ENCODE results near the gene FNDC8. TPM values are rescaled to one million over a fixed set of nuclear protein-coding genes. Genes with fewer than 3 reads are reported as not detected.

The FNDC8 gene
- total and polyA plus RNA-seq, 2 of the 8 experiments (the other 6 are each of a cell fraction or from before 2014, with no cell fraction given), result not detected

DNA sequence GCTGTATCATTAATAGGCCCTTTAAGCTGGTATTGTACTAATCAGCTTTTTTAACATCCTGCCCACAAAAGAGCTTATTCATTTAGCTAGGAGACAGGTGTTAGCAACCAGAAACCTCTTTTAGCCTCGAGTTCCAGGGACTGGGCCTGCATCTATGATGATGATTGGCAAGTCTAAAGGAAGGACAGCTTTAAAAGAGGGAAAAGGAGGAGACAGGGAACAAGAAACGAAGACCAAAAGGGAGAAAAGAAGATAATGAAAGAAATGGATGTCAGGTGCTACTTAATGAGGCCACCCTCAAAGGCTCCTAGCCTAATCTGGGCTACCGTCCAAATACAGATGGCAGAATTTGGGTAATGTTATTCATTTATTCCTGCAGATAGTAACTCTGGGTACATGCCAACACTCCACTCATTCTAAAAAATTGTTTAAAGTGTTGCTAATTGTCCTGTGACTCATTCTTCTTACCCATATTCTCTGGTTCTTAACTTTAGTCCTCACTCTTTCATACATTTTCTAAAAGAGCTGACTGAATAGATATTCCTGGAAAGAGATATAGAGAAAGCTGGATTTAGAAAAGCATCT is 39.2 kb upstream of the FNDC8 start:
- H3K4me2 ChIP-seq (ENCODE audit: insufficient read depth in 1 of 2, low read depth in 2 of 2, low read length in 2 of 2), result 0 out of 4 replicates have a peak overlapping the region, but pooled peaks of 1 of the 2 experiments have one; percentile 6

More for the DNA sequence above, 39.2 kb upstream of the FNDC8 start:
- Histone ChIP-seq H4K91ac (replicated peaks; ENCODE audit: insufficient read length, low read length) (no peak overlapping the region), H3K4me1 (replicated peaks in 1 of 4; ENCODE audit: control insufficient read depth in 3 of 4, insufficient read depth in 4 of 4, low read length in 3 of 4) (peaks cover 3 to 14% (median 8%) of the 10 kb centered on the region in 4 experiments; a peak in 6 of 7 replicates), H2AFZ (ENCODE audit: low read length) (no peak overlapping the region), H4K5ac (ENCODE audit: insufficient read length, low read depth, low read length) (no peak overlapping the region), H3K56ac (replicated peaks; ENCODE audit: insufficient read length, low read depth, low read length) (no peak overlapping the region), H3K23ac (ENCODE audit: insufficient read length) (no peak overlapping the region), H4K20me1 (replicated peaks in 1 of 2; ENCODE audit: control insufficient read depth in 1 of 2, insufficient read depth in 2 of 2, low read length in 2 of 2) (no peaks in the 10 kb centered on the region), H4K8ac (ENCODE audit: extremely low read depth, insufficient read depth, low read length) (no peak overlapping the region), H2BK120ac (replicated peaks; ENCODE audit: low read depth, low read length) (no peak overlapping the region), H3K9me3 (ENCODE audit: insufficient read depth in 2 of 2, low read depth in 1 of 2, low read length in 1 of 2) (no peaks in the 10 kb centered on the region), H3K27me3 (replicated peaks in 1 of 4; ENCODE audit: control insufficient read depth in 3 of 4, extremely low read depth in 1 of 4, insufficient read depth in 3 of 4, low read length in 3 of 4) (no peaks in the 10 kb centered on the region), H3K36me3 (ENCODE audit: control insufficient read depth in 2 of 4, insufficient read depth in 4 of 4, low read length in 3 of 4) (no peaks in the 10 kb centered on the region), H2BK12ac (ENCODE audit: low read depth, low read length) (no peak overlapping the region), H3K79me1 (ENCODE audit: low read depth, low read length) (no peaks in the 10 kb centered on the region; the same call in 1 of the 2 replicates), H3K9ac (replicated peaks in 1 of 4; ENCODE audit: extremely low read depth in 1 of 4, low read depth in 3 of 4, low read length in 3 of 4) (no peak overlapping the region), H2BK5ac (ENCODE audit: low read depth, low read length) (no peak overlapping the region), H3K4me3 (ENCODE audit: extremely low read depth in 1 of 4, insufficient read depth in 2 of 4, low read depth in 3 of 4, low read length in 4 of 4) (no peak overlapping the region), H2BK20ac (ENCODE audit: low read length) (no peak overlapping the region), H3K18ac (ENCODE audit: extremely low read depth, low read length) (no peak overlapping the region), H3K27ac (ENCODE audit: low read depth, low read length) (no peak overlapping the region), H2BK15ac (ENCODE audit: low read length) (no peak overlapping the region), H3K79me2 (ENCODE audit: control insufficient read depth in 1 of 2, insufficient read depth in 2 of 2, low read length in 2 of 2) (peaks cover 0 to 8% of the 10 kb centered on the region in 2 experiments; a peak in 2 of 4 replicates), H3K14ac (ENCODE audit: insufficient read length) (no peak overlapping the region), H2AK5ac (ENCODE audit: low read depth, low read length) (peak overlapping the region; percentile 25; the same call in 1 of the 2 replicates), H3K4ac (replicated peaks; ENCODE audit: insufficient read length, low read depth, low read length) (no peak overlapping the region), H3K23me2 (ENCODE audit: low read depth, low read length) (no peaks in the 10 kb centered on the region)
- CTCF ChIA-PET (ENCODE audit: partially characterized antibody), result interaction anchor here (0.7 kb wide), 1 partner anchor 287 kb away, joined by 3 read pairs; no protein-coding TSS in a partner anchor
- no peak for FAIRE-seq
- DNase-seq (ENCODE audit: low read depth in 1 of 2, low spot score in 2 of 2), result no peak
- POLR2A ChIA-PET (ENCODE audit: partially characterized antibody), result interaction anchor here (1.0 to 1.8 kb wide), 4 partner anchors 14 to 71 kb away, joined by 3 to 9 read pairs (median 5); partner anchors contain the start of gene RAD51D
- TF ChIP-seq SUZ12 (IDR thresholded peaks at IDR 0.05; ENCODE audit: low read length) (no peak), RAD21 (IDR thresholded peaks at IDR 0.05 in 1 of 2, conservative IDR thresholded peaks at IDR 0.05 in 1 of 2; ENCODE audit: low read depth in 2 of 2, low read length in 2 of 2) (no peak), SP4 (IDR thresholded peaks at IDR 0.05; ENCODE audit: low read length) (no peak), NANOG (IDR thresholded peaks at IDR 0.05; ENCODE audit: insufficient read depth, low read depth, low read length, poor library complexity, severe bottlenecking) (no peak), BRCA1 (IDR thresholded peaks at IDR 0.05; ENCODE audit: low read depth, low read length) (no peak), RXRA (IDR thresholded peaks at IDR 0.05; ENCODE audit: insufficient read depth, low read depth, low read length) (no peak)
- TF ChIP-seq, protein P1, sequence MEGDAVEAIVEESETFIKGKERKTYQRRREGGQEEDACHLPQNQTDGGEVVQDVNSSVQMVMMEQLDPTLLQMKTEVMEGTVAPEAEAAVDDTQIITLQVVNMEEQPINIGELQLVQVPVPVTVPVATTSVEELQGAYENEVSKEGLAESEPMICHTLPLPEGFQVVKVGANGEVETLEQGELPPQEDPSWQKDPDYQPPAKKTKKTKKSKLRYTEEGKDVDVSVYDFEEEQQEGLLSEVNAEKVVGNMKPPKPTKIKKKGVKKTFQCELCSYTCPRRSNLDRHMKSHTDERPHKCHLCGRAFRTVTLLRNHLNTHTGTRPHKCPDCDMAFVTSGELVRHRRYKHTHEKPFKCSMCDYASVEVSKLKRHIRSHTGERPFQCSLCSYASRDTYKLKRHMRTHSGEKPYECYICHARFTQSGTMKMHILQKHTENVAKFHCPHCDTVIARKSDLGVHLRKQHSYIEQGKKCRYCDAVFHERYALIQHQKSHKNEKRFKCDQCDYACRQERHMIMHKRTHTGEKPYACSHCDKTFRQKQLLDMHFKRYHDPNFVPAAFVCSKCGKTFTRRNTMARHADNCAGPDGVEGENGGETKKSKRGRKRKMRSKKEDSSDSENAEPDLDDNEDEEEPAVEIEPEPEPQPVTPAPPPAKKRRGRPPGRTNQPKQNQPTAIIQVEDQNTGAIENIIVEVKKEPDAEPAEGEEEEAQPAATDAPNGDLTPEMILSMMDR (IDR thresholded peaks at IDR 0.05; ENCODE audit: control extremely low read depth in 1 of 3, insufficient read depth in 1 of 3, low read depth in 1 of 3, low read length in 3 of 3), result no peak
- WGBS, 2 experiments (ENCODE audit: extremely low coverage in 1 of 2, insufficient coverage in 1 of 2, insufficient read length in 1 of 2, insufficient replicate concordance in 2 of 2, low coverage in 1 of 2, low lambda C conversion rate in 2 of 2, missing lambda C conversion rate in 1 of 2), result 71% methylated on average over 3 of the region's 3 CpGs; no CpG with 5 or more reads in 1 of the 2 experiments
